ENCODE data around the gene TXNDC12. TPM values are rescaled to one million over a fixed set of nuclear protein-coding genes. Genes with fewer than 3 reads are reported as not detected.
A peak's percentile ranks its signal among the peaks of the same experiment; 100 is the strongest.

The TXNDC12 gene
- total RNA-seq, 1 donor from 2014 or later = 55.5 TPM

DNA sequence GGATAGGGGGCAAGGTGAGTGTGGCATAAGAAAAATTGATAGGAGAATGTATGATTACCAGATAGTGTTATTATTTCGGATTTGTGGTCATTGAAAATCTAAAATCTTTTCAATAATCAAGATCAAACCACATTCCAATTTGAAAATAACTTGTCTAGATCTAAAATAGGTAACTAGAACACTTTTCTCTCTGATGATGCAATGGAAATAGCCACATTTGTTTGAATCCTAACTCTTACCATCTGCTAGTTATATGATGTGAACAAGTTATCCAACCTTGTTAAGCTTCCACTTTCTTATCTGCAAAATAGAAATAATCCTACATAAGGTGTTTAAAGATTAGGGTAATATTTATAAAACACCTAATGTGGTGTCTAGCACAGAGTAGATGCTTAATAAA, 4.9 kb upstream of the TXNDC12 start:
- ATAC-seq (no peak), DNase-seq (no peak)
- H3K27me3 ChIP-seq (ENCODE audit: low read depth) = no peaks in the 10 kb centered on the region
- no peak overlapping the region for H3K27ac ChIP-seq
- no peaks in the 10 kb centered on the region for H3K9me3 ChIP-seq
- H3K4me1 ChIP-seq = peaks cover 35% of the 10 kb centered on the region
- no peak overlapping the region for H3K4me3 ChIP-seq
- TF ChIP-seq, protein P1, sequence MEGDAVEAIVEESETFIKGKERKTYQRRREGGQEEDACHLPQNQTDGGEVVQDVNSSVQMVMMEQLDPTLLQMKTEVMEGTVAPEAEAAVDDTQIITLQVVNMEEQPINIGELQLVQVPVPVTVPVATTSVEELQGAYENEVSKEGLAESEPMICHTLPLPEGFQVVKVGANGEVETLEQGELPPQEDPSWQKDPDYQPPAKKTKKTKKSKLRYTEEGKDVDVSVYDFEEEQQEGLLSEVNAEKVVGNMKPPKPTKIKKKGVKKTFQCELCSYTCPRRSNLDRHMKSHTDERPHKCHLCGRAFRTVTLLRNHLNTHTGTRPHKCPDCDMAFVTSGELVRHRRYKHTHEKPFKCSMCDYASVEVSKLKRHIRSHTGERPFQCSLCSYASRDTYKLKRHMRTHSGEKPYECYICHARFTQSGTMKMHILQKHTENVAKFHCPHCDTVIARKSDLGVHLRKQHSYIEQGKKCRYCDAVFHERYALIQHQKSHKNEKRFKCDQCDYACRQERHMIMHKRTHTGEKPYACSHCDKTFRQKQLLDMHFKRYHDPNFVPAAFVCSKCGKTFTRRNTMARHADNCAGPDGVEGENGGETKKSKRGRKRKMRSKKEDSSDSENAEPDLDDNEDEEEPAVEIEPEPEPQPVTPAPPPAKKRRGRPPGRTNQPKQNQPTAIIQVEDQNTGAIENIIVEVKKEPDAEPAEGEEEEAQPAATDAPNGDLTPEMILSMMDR (IDR thresholded peaks at IDR 0.05) = no peak
- intact Hi-C loops (cut with DNase I) = no loop called here
- H3K36me3 ChIP-seq = peaks cover 41% of the 10 kb centered on the region

DNA sequence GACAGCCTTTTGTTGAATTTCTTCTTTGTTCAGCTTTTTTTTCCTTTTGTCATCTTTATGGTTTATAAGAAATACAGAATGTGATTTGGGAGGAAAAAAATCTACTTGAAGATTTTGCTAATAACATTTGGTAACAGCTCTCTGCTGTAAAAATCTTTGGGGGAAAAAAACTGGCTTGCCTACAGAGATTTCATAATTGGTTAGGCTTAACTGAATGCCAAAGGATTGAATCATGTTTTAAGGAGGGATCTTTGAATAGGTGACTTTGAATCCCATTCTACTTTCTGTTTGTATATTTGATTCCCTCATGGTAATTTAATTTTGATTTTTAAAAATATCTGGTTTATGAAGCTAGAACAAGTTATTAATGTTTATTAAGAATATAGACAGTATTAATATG, 4.3 kb upstream of the TXNDC12 start:
- no peaks in the 10 kb centered on the region for H3K9me3 ChIP-seq
- H3K4me1 ChIP-seq = peaks cover 38% of the 10 kb centered on the region
- H3K36me3 ChIP-seq = peaks cover 36% of the 10 kb centered on the region
- no peak overlapping the region for H3K4me3 ChIP-seq
- no peaks in the 10 kb centered on the region for H3K27me3 ChIP-seq (ENCODE audit: low read depth)
- no peak overlapping the region for H3K27ac ChIP-seq
- intact Hi-C loops (cut with DNase I) = no loop called here
- ATAC-seq (no peak), DNase-seq (no peak)
- TF ChIP-seq, protein P1 (IDR thresholded peaks at IDR 0.05) = no peak

DNA sequence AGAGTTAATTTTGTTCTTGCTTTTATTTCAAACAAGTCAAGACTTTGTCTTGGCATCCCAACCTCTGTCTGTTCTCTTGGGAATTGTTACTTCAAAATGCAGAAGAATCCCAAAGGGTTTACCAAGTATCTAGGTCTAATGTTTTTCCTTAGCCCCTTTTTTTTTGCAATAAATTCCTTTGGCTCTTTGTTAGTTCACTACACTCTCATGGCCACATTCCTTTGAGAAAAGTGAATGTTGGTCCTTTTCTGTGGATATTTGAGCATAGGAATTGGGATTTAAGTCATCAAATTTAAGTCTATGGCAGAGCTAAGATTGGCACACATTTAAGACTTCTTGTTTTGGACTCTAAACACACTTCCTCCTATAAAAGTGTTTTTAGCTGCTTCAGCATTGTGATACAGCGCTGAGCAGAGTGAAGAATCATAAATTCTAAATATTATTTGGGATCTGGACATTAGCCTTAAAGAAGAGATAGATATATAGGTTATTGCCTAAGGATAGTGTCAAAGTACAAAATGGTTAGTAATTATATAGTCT, 3.0 kb upstream of the TXNDC12 start:
- Histone ChIP-seq H3K4me1 (peaks cover 47% of the 10 kb centered on the region), H3K36me3 (peaks cover 25% of the 10 kb centered on the region), H3K4me3 (no peak overlapping the region), H3K27ac (no peak overlapping the region), H3K9me3 (no peaks in the 10 kb centered on the region), H3K27me3 (ENCODE audit: low read depth) (no peaks in the 10 kb centered on the region)
- ATAC-seq (no peak), DNase-seq (no peak)
- intact Hi-C loops (cut with DNase I) = no loop called here
- TF ChIP-seq, protein P1 (IDR thresholded peaks at IDR 0.05) = no peak

DNA sequence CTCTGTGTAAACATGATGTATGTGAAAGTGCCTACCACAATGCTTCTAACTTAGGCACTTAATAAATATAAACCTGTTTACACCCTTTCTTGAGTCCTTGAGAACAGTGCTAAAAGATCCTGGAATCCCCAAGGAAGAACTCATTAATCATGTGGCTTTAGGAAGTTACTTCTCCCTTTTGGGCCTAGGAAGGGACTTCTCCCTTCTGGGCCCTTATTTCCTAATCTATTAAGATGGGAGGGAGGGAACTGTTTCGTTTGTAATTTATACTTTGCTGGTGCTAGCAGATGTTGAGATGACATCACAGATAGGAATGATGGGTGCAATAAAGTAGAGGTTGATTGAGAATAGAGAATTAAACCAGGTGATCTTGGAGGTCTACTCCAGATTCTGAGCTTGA, 2.3 kb upstream of the TXNDC12 start:
- H3K4me1 ChIP-seq = peaks cover 47% of the 10 kb centered on the region
- H3K9me3 ChIP-seq = no peaks in the 10 kb centered on the region
- intact Hi-C loops (cut with DNase I) = no loop called here
- peak overlapping the region; percentile 92 for H3K4me3 ChIP-seq
- TF ChIP-seq, protein P1 (IDR thresholded peaks at IDR 0.05) = no peak
- DNase-seq (no peak), ATAC-seq (no peak)
- peaks cover 18% of the 10 kb centered on the region for H3K36me3 ChIP-seq
- no peaks in the 10 kb centered on the region for H3K27me3 ChIP-seq (ENCODE audit: low read depth)
- H3K27ac ChIP-seq = peak overlapping the region; percentile 92

DNA sequence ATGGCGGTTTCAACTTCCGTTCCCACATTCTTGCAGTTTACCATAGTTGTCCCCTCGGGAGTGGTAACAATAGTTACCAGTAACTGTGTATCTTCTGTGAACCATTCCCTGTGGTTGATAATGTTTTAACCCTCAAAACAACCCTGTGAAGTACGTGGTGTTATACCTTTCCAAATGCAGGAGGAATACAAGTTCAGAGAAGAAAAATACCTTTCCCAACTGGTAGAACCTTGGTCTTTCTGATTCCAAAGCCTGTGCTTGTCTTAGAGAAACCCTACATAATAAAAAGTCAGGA, 1.9 kb upstream of the TXNDC12 start:
- no peak for ATAC-seq
- H3K36me3 ChIP-seq = peaks cover 17% of the 10 kb centered on the region
- H3K27ac ChIP-seq = peak overlapping the region; percentile 92
- TF ChIP-seq, protein P1 (IDR thresholded peaks at IDR 0.05) = no peak
- no peak for DNase-seq
- H3K27me3 ChIP-seq (ENCODE audit: low read depth) = no peaks in the 10 kb centered on the region
- H3K4me1 ChIP-seq = peaks cover 47% of the 10 kb centered on the region
- intact Hi-C loops (cut with DNase I) = no loop called here
- H3K9me3 ChIP-seq = no peaks in the 10 kb centered on the region
- peak overlapping the region; percentile 92 for H3K4me3 ChIP-seq
